ENCODE results near the gene CFAP97.
"Not testable (repeated sequence)": the region's sequence is repeated elsewhere in the genome, so short reads cannot be mapped to it uniquely, and the experiment has no call there.

The CFAP97 gene

DNA sequence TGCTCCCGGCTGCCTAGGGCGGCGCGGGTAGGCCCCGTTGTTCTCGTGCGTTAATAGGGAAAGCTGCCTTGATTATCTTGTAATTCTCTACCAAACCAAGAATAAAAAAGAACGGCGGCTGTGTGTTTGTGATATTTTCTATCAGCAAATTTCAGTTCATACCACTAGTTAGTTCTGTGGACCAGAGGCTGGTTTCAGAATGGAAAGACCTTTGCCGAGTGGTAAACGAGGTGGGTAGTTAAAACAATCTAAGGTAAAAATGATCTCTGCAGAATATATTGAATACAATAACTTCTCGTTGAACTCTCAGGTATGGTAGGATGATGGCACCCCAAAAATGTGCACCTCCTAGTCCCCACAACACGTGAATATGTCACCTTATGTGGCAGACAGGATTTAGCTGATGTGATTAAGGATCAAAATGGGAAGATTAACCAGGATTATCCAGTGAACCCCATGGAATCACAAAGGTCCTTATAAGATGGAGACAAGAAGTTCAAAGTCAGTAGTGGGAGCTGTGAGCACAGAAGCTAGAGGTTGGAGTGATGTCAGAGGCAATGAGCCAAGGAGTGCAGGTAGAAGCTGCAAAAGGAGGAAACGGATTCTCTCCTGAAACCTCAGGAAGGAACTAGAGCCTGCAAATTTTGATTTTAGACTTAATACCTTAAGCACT, 574 bp upstream of the CFAP97 start:
- no peak for DNase-seq
- intact Hi-C loops (cut with DNase I): loop anchor here (5.0 to 10.0 kb wide), 3 partner anchors 62 to 220 kb away; partner anchors contain the start of genes ANKRD37, LRP2BP, SLC25A4 and UFSP2

DNA sequence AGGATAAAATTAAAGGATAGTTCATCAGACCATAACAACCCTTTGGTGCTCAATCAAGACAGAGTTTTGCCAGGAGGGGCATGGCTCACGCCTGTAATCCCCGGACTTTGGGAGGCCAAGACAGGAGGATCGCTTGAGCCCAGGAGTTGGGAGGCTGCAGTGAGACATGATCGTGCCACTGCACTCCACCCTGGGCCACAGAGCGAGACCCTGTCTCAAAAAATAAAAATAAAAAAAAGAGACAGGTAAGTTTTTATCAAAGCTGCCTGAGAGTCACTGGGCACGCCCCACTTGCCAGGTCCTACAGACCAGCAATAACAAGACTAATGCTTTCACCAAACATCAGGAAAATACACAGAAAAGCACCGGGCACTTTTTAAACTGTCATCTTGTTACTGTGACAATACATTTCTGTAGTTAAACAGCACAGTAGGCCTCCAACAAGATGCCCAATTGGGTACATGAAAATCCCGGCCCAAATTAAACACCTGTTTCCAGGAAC, 765 bp downstream of the CFAP97 start:
- no peak for DNase-seq
- intact Hi-C loops (cut with DNase I): loop anchor here (5.0 to 10.0 kb wide), 3 partner anchors 61 to 222 kb away; partner anchors contain the start of genes ANKRD37, LRP2BP, SLC25A4 and UFSP2

DNA sequence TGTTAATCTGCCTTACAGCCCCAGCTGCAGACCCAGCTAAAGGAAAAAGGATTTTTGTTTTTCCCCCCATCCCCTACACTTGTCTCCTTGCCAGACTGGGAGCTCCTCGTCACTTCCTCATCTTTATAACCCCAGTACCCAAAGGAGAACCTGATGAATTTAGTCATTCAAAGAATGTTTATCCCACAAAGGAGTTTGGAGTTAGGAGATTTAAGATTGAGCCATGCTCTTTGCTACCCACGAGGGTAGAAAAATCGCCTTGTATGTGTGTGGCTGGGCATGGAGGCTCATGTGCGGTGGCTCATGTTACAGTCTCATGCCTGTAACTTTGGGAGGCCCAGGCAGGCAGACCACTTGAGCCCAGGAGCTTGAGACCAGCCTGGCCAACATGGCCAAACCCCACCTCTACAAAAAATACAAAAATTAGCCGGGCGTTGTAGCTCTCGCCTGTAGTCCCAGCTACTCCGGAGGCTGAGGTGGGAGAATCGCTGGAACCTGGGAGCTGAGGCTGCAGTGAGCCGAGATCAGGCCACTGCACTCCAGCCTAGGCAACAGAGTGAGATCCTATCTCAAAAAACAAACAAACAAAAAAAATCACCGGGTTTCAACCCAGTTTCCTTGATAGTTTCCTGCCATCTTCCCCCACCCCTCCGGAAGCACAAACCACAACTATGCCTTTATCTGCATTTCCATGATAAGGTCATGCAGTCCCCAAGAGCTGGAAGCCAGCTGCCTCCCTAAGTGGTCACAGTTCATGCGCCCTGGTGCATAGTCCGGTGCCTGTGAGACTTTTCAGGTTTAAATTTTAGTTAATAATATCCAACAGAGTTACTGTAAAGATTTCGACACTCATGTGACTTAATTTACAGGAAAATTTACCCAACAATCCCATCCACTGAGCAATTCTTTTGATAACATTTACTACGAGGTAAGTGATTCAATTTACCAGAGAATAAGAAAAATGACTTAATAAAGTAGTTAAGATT, 1.5 kb downstream of the CFAP97 start:
- intact Hi-C loops (cut with DNase I): loop anchor here (5.0 to 10.0 kb wide), 3 partner anchors 60 to 223 kb away; partner anchors contain the start of genes ANKRD37, LRP2BP, SLC25A4 and UFSP2
- DNase-seq: no peak

DNA sequence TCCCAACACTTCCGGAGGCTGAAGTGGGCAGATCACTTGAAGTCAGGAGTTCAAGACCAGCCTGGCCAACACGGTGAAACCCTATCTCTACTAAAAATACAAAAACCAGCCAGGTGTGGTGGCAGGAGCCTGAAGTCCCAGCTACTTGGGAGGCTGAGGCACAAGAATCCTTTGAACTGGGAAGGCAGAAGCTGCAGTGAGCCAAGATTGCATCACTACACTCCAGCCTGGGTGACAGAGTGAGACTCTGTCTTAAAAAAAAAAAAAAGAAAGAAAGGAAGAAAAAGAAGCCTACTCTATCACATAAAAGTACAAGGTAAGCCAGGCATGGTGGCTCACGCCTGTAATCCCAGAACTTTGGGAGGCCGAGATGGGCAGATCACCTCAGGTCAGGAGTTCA, 5.6 kb downstream of the CFAP97 start:
- intact Hi-C loops (cut with DNase I): not testable (repeated sequence)
- DNase-seq: peak in 1 of 10 donors; percentile 40

DNA sequence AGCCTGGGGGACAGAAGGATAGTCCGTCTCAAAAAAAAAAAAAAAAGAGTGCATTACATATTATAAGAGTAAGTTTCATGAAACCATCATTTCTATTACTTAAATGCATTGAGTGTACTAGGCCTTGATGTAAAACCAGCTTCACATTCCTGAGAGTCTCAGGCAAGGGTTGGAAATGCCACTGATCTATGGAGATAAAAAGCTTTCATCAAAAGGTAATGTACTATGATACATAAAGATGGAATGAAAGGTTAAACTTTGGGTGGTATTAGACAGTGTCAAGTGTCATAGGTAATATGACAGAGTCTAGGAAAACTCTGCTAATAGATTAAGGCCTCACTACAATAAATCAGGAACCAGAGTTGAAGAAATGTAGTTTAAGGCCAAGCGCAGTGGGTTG, 7.4 kb downstream of the CFAP97 start:
- intact Hi-C loops (cut with DNase I): no loop called here
- DNase-seq: no peak

DNA sequence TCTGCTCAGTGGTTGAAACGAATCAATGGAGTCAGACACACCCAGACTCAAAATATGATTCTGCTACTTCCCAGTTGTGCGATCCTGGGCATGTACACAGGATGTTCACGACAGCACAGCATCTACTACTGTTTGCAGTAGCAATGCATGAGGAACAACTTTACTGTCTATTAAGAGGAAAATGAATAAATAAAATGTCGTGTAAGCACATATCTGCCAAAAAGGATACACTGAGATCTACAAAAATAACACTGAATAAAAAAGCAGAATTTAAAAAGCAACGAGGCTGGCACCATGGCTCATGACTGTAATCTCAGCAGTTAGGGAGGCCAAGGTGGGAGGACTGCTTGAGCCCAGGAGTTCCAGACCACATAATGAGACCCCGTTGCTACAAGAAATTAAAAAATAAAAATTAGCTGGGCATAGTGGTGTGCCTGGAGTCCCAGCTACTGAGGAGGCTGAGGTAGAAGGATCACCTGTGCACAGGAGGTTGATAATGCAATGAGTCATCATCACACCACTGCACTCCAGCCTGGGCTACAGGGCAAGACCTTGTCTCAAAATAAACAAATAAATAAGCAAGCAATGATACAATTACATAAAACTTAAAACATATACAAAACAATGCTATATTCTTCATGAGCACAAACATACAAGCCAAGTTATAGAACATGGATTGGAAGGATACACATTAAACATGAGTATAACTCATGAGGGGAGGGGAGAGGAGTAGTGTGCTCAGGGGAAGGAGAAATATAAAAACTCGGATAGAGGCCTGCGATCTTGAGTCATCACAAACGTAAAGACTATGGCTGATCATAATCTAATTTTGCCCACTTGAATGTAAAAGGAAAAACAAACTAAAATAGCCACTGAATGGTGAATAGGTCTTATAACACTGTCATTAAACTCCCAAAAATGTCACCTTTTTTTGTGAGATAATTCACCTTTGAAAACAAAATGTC, 8.6 kb downstream of the CFAP97 start:
- intact Hi-C loops (cut with DNase I): no loop called here
- no peak for DNase-seq

DNA sequence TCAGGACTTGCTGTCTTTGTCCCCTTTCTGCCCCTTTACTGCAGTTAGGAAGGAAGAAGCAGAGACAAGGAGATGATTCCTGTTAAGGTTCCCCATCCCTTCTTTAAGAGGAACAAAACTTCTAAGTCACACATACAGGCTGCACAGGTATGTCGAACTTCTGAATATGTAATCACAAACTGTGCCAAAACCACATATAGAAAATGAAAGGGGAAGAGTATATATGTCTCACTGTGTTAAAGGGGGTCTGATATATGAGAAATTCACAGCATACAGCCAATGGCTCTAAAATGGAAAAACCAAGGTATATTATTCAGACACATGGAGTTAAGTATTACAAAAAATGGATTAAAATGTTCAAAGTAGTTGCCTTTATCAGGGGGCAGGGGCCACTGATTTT, 11.7 kb downstream of the CFAP97 start:
- DNase-seq: no peak
- intact Hi-C loops (cut with DNase I): no loop called here

DNA sequence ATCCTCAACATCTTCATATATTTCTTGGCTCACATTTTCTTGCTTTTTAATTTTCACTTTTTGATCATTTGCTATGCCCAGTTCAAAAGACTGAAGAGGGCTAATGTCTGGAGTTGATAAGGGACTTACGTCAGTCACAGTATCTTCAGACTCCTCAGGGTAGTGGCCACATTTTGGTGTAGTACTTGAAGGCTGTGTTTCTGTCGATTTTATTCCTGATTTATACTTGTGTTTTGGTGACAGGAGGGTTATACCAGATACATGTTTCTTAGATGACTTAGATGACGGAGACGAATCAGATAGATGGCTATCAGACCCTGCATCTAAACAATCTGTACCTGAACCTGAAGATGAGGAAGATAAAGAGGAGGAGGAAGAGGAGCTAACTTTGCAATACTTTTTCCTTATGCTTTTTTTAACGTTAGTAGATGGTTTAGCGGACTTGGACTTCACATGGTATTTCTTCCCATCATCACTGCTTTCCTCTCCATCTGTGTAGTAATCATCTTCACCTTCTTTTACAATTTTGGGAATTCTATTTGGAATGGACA, 13.4 kb downstream of the CFAP97 start:
- intact Hi-C loops (cut with DNase I): no loop called here

DNA sequence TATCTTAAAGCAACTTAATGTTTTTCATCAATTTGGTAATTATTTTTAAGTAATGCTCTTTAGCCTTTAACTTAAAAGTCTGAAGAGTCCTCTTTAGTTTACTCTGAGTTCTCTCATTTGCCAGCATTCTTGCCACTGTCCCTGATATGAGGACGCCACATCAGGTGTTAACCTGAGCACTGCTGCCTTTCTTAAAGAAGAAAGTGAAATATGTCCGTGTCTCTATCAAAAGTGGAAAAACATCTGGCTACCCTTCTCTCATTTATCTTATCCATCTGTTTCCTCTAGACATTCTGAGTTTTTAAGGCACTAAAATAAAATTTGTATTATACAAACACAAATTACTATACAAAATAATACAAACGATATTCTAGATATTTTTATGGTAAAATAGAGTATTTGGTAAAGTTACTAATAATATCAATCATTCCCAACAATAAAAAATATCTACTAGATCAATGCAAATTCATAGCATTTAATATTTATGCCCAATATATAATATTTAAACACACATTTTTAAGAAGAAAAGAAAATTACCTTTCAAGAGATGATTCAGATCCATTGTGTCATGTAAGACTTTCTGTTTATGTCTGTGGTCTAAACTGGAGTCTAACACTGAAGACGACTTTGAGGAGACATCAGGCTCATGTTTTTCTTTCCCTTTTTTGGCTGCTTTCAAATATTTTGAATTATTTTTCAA, 14.0 kb downstream of the CFAP97 start:
- no peak for DNase-seq
- intact Hi-C loops (cut with DNase I): loop anchor here (10.0 kb wide), 1 partner anchor 155 kb away; no protein-coding TSS in a partner anchor

More for the DNA sequence above, 13.4 kb downstream of the CFAP97 start:
- DNase-seq: no peak

DNA sequence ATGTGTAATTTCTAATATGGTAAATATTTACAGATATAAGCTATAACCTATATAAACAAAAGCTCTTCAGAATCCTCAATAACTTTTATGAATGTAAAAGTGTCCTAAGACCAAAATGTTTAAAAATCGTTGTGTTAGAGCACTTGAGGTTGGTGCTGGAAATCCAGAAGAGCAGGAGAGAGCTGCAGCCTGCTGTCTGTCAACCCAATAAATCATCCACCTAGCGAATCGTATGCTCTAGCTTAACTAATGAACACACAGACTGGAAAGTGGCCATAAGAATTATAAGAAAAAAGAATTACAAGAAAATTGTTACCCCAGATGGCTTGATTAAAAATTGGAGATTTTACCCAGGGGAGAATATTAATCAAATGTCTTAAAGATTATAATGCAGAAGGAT, 17.0 kb downstream of the CFAP97 start:
- DNase-seq: no peak
- intact Hi-C loops (cut with DNase I): loop anchor here (10.0 kb wide), 1 partner anchor 152 kb away; no protein-coding TSS in a partner anchor

DNA sequence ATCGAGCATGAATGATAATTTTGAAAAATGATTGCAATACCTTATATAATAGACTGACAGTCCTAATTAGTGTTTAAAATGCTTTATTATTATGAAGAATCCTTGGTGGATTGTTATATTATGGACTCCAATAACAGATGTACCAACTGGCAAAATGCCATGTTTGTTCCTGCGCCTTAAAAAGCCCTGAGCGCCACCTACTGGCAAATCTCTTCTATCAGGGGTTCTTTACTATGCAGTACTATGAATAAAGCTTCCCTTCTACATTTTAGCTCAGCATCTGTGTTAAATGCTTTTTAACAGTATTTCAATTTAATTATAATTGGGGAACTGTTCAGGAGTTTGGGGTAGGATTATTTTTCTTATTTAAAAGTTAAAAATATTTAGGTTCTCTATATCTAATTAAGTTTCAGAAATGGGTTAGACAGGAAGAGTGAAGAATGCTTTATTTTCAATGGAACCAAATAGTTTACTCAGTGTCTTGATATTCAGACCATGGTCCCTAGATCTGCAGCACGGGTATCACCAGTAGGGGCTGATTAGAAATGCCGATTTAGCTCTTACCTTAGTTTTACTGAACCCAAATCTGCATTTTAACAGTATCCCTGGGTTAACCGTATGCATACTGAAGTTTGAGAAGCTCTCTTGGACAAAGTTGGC, 20.0 kb downstream of the CFAP97 start:
- peak in 7 of 10 donors; percentile 66 to 92 (median 81) for DNase-seq
- intact Hi-C loops (cut with DNase I): loop anchor here (2.0 to 10.0 kb wide), 3 partner anchors 41 to 176 kb away; partner anchors contain the start of gene SLC25A4

DNA sequence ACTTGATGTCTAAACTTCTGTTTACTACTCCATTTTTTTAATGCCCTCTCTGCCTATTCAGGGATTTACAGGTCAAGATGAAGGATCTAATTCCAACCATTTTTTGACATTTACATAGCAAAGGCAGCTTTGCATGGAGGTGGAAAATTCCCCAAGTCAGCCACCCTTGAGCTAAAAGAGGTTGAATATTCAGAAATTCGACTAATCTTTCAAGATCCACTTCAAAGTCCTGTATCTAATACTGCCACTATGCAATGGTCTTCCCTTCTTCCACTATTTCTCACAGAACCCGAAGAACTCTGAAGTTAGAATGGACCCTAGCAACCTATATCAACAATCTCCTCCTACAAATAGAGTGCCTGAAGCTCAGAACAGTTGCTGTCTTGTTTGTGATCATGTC, 21.6 kb downstream of the CFAP97 start:
- DNase-seq: no peak
- intact Hi-C loops (cut with DNase I): loop anchor here (2.0 to 10.0 kb wide), 3 partner anchors 39 to 175 kb away; partner anchors contain the start of gene SLC25A4

DNA sequence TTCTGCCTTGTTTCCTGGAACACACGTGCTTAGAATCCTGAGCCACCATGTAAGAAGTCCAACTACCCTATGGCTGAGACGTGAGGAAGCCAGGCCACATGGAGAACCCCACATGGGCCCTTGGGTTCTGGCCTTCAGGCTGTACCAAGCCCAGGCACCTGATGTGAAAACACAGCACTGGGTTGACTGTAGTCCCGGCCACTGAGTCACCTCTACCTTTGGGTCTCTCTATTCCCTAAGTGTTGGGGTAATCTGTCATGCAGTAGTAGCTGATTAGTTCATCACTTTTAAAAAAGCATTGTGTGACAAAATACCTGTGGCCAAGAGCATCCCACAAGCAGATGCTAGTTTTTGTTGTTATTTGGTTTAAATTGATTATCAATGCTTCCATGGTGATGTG, 24.3 kb downstream of the CFAP97 start:
- DNase-seq: no peak
- intact Hi-C loops (cut with DNase I): no loop called here

DNA sequence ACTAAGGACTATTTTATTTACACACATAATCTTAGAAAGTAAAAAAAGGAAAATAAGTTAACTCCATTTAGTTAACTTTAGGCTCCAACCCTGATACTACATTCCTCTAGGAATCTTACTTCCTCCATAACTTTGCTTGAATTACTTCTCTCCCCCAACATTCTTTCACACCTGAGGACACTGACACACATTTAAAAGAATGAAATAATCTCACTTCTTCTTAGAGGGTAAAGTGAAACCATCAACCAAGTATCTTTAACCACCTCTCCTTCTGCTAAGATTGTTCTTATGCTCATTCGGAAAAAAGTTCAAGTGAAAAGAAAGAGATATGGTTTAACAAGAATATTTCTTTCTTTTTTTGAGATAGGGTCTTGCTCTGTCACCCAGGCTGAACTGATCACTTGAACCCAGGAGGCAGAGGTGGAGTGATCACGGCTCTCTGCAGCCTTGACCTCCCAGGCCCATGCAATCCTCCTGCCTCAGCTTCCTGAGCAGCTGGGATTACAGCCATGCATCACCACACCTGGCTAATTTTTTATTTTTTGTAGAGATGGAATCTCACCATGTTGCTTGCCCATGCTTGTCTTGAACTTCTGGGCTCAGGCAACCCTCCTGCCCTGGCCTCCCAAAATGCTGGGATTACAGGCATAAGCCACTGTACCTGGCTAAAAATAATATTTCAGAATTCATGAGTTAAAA, 32.3 kb downstream of the CFAP97 start:
- intact Hi-C loops (cut with DNase I): no loop called here
- no peak for DNase-seq

DNA sequence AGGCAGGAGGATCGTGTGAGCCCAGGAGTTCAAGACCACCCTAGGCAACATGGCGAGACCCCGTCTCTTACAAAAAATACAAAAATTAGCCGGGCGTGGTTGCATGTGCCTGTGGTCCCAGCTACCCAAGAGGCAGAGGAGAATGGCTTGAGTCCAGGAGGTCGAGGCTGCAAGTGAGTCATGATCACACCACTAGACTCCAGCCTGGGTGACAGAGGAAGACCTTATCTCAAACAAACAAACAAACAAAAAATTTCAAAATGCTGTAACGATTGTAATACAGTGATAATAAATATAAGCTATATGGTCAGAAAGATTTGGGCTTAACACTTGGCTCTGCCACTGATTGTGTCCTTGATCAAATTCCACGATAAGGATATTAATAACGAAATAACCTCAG, 36.6 kb downstream of the CFAP97 start:
- intact Hi-C loops (cut with DNase I): no loop called here
- DNase-seq: no peak

DNA sequence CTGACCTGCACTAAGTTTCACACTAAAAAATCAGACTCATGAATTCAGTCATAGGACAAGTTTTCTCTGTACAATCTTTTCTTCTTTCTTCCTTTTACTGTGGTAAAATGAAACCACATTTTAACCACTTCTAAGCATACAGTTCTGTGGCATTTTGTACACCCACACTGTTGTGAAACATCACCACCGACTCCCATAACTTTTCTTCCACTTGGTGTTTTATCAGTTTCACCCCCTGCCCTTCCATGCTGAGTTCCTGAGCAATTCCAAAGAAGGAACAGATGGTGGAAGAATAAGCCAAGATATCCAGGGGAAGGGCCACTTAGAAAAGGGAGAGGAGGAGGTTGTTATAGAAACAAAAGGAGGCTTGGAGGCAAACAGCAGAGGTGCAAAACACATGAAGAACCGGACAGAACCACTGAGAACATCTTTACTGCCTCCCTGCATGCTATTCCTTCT, 38.2 kb downstream of the CFAP97 start:
- intact Hi-C loops (cut with DNase I): no loop called here
- no peak for DNase-seq

DNA sequence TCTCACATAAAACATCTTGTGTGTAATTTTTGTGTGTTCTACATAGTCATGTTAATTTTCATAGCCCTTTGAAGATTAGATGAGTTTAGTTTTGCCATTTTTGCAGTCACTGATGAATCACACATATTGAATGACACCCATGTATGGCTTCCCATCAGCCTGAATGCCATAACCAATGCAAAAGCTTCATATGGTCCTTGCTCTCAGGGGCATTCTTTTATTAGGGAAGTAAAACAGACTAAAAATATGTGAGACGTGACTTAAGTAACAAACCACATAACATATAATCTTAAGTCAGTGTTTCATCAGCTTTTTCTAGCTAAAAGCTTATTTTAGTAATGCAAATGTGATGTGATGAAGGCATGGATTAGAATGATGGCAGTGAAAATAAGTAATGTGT, 52.5 kb downstream of the CFAP97 start:
- intact Hi-C loops (cut with DNase I): no loop called here
- DNase-seq: no peak
